GM23338 (cell line): Measurements from ENCODE around the gene OR51E1.

Experiments used
- CREB1 ChIP-seq: fragments of 250-450 bp; sonication (Bioruptor Pico); IDR thresholded peaks from 2 replicates; pipeline ENCODE4 v1.5.0; 2020; ENCODE audit warnings: low read depth, mild to moderate bottlenecking, moderate library complexity
- EZH2 ChIP-seq: fragments of 200-600 bp; sonication (generic); IDR thresholded peaks from one replicate; pipeline ENCODE4 v1.8.0; 2017; ENCODE audit warnings: antibody characterized with exemption, mild to moderate bottlenecking, low read depth; ENCODE audit not compliant: unreplicated experiment
- EZH2phosphoT487 ChIP-seq: fragments of 200-600 bp; sonication (generic); IDR thresholded peaks from one replicate; pipeline ENCODE4 v1.8.1; 2018; ENCODE audit warnings: antibody characterized with exemption; ENCODE audit not compliant: unreplicated experiment
- JUNB ChIP-seq: IDR thresholded peaks from one replicate; pipeline ENCODE4 v1.6.1; 2016; ENCODE audit warnings: antibody characterized with exemption; ENCODE audit not compliant: unreplicated experiment
- NANOG ChIP-seq: IDR thresholded peaks from 2 replicates; pipeline ENCODE4 v1.6.1; 2016; ENCODE audit warnings: antibody characterized with exemption, borderline replicate concordance
- POLR2AphosphoS5 ChIP-seq: IDR thresholded peaks from 2 replicates; pipeline ENCODE4 v1.6.1; 2016; ENCODE audit warnings: antibody characterized with exemption, low read depth
- ZNF331 ChIP-seq: fragments of 250-450 bp; sonication (Bioruptor Pico); IDR thresholded peaks from 2 replicates; pipeline ENCODE4 v1.5.0; 2020; ENCODE audit warnings: low read depth, mild to moderate bottlenecking, moderate library complexity
- TF ChIP-seq, protein P1 (sequence below), 2 experiments: fragments of 200-600 bp in 1 of 2; sonication (generic) in 1 of 2; conservative IDR thresholded peaks; 2 replicates each; pipeline versions ENCODE4 v1.5.1 to v1.6.1; 2016 to 2017; ENCODE audit warnings: antibody characterized with exemption in 2 of 2, low read depth in 2 of 2, mild to moderate bottlenecking in 2 of 2, moderate library complexity in 1 of 2
- TF ChIP-seq, protein P2 (sequence below): IDR thresholded peaks from one replicate; pipeline ENCODE4 v1.6.1; 2018; ENCODE audit warnings: antibody characterized with exemption; ENCODE audit not compliant: unreplicated experiment
- TF ChIP-seq, protein P3 (sequence below): fragments of 250-450 bp; sonication (Bioruptor Pico); IDR thresholded peaks from 2 replicates; pipeline ENCODE4 v1.5.0; 2020; ENCODE audit warnings: mild to moderate bottlenecking, moderate library complexity
- TF ChIP-seq, protein P4 (sequence below): IDR thresholded peaks from 2 replicates; pipeline ENCODE4 v1.6.1; 2016; ENCODE audit warnings: antibody characterized with exemption

DNA sequence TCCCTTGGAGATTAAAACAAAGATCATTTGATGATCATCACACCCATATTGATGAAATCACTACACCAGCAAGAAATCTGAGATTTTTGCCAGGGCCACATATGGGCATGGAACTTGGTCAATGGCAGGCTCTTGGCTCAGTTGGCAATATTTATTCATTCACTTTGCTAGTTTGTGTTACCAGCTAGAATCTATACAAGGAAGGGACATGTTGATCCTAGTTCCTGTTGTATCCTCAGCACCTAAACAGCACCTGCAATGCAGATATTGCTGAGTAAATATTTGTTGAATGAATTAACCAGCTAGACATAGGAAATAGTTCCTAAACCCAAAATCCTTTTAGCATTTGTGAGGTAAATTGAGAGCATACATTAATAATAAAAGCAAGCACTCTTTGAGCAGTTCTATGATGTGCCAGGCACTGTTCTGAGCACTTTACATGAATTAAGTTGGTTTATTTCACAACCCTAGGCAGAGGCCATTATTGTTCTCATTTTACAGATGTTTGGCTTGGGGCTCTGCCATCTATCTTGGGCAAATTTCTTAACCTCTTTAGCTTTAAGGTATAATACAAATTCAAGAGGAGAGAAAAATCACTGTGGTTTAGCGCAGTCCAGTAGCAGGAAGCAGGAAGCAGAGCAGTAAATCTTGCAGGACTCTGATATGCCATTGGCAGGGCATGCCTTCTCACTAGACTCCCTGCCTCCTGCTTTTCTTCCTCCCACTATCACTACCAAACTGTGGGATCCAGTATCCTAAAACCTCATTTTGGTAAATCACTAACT is 37.4 kb upstream of the OR51E1 start:
- TF ChIP-seq, protein P1, sequence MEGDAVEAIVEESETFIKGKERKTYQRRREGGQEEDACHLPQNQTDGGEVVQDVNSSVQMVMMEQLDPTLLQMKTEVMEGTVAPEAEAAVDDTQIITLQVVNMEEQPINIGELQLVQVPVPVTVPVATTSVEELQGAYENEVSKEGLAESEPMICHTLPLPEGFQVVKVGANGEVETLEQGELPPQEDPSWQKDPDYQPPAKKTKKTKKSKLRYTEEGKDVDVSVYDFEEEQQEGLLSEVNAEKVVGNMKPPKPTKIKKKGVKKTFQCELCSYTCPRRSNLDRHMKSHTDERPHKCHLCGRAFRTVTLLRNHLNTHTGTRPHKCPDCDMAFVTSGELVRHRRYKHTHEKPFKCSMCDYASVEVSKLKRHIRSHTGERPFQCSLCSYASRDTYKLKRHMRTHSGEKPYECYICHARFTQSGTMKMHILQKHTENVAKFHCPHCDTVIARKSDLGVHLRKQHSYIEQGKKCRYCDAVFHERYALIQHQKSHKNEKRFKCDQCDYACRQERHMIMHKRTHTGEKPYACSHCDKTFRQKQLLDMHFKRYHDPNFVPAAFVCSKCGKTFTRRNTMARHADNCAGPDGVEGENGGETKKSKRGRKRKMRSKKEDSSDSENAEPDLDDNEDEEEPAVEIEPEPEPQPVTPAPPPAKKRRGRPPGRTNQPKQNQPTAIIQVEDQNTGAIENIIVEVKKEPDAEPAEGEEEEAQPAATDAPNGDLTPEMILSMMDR (conservative IDR thresholded peaks at IDR 0.05; ENCODE audit: low read depth in 2 of 2): no peak
- TF ChIP-seq EZH2 (no peak), JUNB (no peak), POLR2AphosphoS5 (no peak), CREB1 (CRISPR knock-in tag) (no peak), ZNF331 (CRISPR knock-in tag) (no peak), NANOG (no peak), EZH2phosphoT487 (no peak)
- TF ChIP-seq, protein P2, sequence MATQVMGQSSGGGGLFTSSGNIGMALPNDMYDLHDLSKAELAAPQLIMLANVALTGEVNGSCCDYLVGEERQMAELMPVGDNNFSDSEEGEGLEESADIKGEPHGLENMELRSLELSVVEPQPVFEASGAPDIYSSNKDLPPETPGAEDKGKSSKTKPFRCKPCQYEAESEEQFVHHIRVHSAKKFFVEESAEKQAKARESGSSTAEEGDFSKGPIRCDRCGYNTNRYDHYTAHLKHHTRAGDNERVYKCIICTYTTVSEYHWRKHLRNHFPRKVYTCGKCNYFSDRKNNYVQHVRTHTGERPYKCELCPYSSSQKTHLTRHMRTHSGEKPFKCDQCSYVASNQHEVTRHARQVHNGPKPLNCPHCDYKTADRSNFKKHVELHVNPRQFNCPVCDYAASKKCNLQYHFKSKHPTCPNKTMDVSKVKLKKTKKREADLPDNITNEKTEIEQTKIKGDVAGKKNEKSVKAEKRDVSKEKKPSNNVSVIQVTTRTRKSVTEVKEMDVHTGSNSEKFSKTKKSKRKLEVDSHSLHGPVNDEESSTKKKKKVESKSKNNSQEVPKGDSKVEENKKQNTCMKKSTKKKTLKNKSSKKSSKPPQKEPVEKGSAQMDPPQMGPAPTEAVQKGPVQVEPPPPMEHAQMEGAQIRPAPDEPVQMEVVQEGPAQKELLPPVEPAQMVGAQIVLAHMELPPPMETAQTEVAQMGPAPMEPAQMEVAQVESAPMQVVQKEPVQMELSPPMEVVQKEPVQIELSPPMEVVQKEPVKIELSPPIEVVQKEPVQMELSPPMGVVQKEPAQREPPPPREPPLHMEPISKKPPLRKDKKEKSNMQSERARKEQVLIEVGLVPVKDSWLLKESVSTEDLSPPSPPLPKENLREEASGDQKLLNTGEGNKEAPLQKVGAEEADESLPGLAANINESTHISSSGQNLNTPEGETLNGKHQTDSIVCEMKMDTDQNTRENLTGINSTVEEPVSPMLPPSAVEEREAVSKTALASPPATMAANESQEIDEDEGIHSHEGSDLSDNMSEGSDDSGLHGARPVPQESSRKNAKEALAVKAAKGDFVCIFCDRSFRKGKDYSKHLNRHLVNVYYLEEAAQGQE: no peak
- TF ChIP-seq, protein P3, sequence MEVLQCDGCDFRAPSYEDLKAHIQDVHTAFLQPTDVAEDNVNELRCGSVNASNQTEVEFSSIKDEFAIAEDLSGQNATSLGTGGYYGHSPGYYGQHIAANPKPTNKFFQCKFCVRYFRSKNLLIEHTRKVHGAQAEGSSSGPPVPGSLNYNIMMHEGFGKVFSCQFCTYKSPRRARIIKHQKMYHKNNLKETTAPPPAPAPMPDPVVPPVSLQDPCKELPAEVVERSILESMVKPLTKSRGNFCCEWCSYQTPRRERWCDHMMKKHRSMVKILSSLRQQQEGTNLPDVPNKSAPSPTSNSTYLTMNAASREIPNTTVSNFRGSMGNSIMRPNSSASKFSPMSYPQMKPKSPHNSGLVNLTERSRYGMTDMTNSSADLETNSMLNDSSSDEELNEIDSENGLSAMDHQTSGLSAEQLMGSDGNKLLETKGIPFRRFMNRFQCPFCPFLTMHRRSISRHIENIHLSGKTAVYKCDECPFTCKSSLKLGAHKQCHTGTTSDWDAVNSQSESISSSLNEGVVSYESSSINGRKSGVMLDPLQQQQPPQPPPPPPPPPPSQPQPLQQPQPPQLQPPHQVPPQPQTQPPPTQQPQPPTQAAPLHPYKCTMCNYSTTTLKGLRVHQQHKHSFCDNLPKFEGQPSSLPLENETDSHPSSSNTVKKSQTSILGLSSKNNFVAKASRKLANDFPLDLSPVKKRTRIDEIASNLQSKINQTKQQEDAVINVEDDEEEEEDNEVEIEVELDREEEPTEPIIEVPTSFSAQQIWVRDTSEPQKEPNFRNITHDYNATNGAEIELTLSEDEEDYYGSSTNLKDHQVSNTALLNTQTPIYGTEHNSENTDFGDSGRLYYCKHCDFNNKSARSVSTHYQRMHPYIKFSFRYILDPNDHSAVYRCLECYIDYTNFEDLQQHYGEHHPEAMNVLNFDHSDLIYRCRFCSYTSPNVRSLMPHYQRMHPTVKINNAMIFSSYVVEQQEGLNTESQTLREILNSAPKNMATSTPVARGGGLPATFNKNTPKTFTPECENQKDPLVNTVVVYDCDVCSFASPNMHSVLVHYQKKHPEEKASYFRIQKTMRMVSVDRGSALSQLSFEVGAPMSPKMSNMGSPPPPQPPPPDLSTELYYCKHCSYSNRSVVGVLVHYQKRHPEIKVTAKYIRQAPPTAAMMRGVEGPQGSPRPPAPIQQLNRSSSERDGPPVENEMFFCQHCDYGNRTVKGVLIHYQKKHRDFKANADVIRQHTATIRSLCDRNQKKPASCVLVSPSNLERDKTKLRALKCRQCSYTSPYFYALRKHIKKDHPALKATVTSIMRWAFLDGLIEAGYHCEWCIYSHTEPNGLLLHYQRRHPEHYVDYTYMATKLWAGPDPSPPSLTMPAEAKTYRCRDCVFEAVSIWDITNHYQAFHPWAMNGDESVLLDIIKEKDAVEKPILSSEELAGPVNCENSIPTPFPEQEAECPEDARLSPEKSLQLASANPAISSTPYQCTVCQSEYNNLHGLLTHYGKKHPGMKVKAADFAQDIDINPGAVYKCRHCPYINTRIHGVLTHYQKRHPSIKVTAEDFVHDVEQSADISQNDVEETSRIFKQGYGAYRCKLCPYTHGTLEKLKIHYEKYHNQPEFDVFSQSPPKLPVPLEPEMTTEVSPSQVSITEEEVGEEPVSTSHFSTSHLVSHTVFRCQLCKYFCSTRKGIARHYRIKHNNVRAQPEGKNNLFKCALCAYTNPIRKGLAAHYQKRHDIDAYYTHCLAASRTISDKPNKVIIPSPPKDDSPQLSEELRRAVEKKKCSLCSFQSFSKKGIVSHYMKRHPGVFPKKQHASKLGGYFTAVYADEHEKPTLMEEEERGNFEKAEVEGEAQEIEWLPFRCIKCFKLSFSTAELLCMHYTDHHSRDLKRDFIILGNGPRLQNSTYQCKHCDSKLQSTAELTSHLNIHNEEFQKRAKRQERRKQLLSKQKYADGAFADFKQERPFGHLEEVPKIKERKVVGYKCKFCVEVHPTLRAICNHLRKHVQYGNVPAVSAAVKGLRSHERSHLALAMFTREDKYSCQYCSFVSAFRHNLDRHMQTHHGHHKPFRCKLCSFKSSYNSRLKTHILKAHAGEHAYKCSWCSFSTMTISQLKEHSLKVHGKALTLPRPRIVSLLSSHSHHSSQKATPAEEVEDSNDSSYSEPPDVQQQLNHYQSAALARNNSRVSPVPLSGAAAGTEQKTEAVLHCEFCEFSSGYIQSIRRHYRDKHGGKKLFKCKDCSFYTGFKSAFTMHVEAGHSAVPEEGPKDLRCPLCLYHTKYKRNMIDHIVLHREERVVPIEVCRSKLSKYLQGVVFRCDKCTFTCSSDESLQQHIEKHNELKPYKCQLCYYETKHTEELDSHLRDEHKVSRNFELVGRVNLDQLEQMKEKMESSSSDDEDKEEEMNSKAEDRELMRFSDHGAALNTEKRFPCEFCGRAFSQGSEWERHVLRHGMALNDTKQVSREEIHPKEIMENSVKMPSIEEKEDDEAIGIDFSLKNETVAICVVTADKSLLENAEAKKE (CRISPR knock-in tag): no peak
- TF ChIP-seq, protein P4, sequence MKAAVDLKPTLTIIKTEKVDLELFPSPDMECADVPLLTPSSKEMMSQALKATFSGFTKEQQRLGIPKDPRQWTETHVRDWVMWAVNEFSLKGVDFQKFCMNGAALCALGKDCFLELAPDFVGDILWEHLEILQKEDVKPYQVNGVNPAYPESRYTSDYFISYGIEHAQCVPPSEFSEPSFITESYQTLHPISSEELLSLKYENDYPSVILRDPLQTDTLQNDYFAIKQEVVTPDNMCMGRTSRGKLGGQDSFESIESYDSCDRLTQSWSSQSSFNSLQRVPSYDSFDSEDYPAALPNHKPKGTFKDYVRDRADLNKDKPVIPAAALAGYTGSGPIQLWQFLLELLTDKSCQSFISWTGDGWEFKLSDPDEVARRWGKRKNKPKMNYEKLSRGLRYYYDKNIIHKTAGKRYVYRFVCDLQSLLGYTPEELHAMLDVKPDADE: no peak
